H1 (cell line): Measurements from ENCODE around the gene KRT14. TPM values are rescaled to one million over a fixed set of nuclear protein-coding genes. Genes with fewer than 3 reads are reported as not detected.
"Not testable (repeated sequence)": the region's sequence is repeated elsewhere in the genome, so short reads cannot be mapped to it uniquely, and the experiment has no call there.

ENCODE experiments used
- CTCF ChIA-PET: fragments of 300-600 bp; sonication (Branson Sonifier 250); formaldehyde crosslinking; loops from one replicate; lab custom pipeline; 2021; ENCODE audit not compliant: partially characterized antibody; lab: Charles Lee
- POLR2A ChIA-PET: fragments of 300-600 bp; sonication (Branson Sonifier 250); formaldehyde crosslinking; loops from one replicate; lab custom pipeline; 2021; ENCODE audit warnings: inconsistent platforms; ENCODE audit not compliant: partially characterized antibody; lab: Charles Lee
- DNase-seq, 2 experiments: peaks; one replicate each; pipeline versions ENCODE4 v3.0.0 to v3.0.0-alpha.2; 2010 to 2022; ENCODE audit warnings: low spot score in 2 of 2, low read depth in 1 of 2, mixed read lengths in 1 of 2
- FAIRE-seq: peaks from 2 replicates; lab custom pipeline; 2011; peaks lifted over from hg19 to GRCh38; lab: Jason Lieb, UNC
- H2AFZ ChIP-seq: 2 replicates; pipeline ENCODE4 v1.8.1; 2012; ENCODE audit warnings: low read length, inconsistent platforms
- H2AK5ac ChIP-seq: 2 replicates; pipeline ENCODE4 v1.6.1; 2013; ENCODE audit warnings: low read depth, low read length
- H2BK120ac ChIP-seq: replicated peaks from 2 replicates; pipeline ENCODE3; 2013; ENCODE audit warnings: low read depth, low read length, inconsistent platforms
- H2BK12ac ChIP-seq: 2 replicates; pipeline ENCODE4 v1.6.1; 2013; ENCODE audit warnings: low read depth, low read length
- H2BK15ac ChIP-seq: 2 replicates; pipeline ENCODE4 v1.6.1; 2013; ENCODE audit warnings: low read length
- H2BK20ac ChIP-seq: 2 replicates; pipeline ENCODE4 v1.6.1; 2013; ENCODE audit warnings: low read length
- H2BK5ac ChIP-seq: 2 replicates; pipeline ENCODE4 v1.6.1; 2013; ENCODE audit warnings: low read depth, low read length
- H3K14ac ChIP-seq: 2 replicates; pipeline ENCODE4 v1.6.1; 2013; ENCODE audit warnings: inconsistent platforms; ENCODE audit not compliant: insufficient read length
- H3K18ac ChIP-seq: 2 replicates; pipeline ENCODE4 v1.6.1; 2013; ENCODE audit warnings: low read length; ENCODE audit errors: extremely low read depth
- H3K23ac ChIP-seq: 2 replicates; pipeline ENCODE4 v1.6.1; 2013; ENCODE audit warnings: inconsistent platforms; ENCODE audit not compliant: insufficient read length
- H3K23me2 ChIP-seq: 2 replicates; pipeline ENCODE4 v1.6.1; 2013; ENCODE audit warnings: low read depth, low read length
- H3K27ac ChIP-seq: 2 replicates; pipeline ENCODE4 v1.6.1; 2011; ENCODE audit warnings: low read depth, low read length, inconsistent platforms
- H3K27me3 ChIP-seq, 4 experiments: replicated peaks in 1 of 4; 1 replicate in 1 of 4; 2 replicates in 3 of 4; pipeline versions ENCODE4 v1.6.1 to v1.8.1; 2011 to 2013; ENCODE audit warnings: low read length in 3 of 4, mild to moderate bottlenecking in 3 of 4, inconsistent platforms in 2 of 4, mixed read lengths in 2 of 4, moderate library complexity in 1 of 4; ENCODE audit not compliant: control insufficient read depth in 3 of 4, insufficient read depth in 3 of 4; ENCODE audit errors: extremely low read depth in 1 of 4
- H3K36me3 ChIP-seq, 4 experiments: 2 replicates each; pipeline versions ENCODE4 v1.6.1 to v1.8.1; 2011 to 2013; ENCODE audit warnings: mild to moderate bottlenecking in 4 of 4, low read length in 3 of 4, moderate library complexity in 2 of 4, control low read depth in 1 of 4, inconsistent platforms in 1 of 4; ENCODE audit not compliant: insufficient read depth in 4 of 4, control insufficient read depth in 2 of 4
- H3K4ac ChIP-seq: replicated peaks from 2 replicates; pipeline ENCODE3; 2013; ENCODE audit warnings: low read length, low read depth, mixed read lengths, inconsistent platforms; ENCODE audit not compliant: insufficient read length
- H3K4me1 ChIP-seq, 4 experiments: replicated peaks in 1 of 4; 1 replicate in 1 of 4; 2 replicates in 3 of 4; pipeline versions ENCODE4 v1.6.1 to v1.8.1; 2011 to 2013; ENCODE audit warnings: low read length in 3 of 4, inconsistent platforms in 2 of 4, mixed read lengths in 1 of 4; ENCODE audit not compliant: insufficient read depth in 4 of 4, control insufficient read depth in 3 of 4
- H3K4me2 ChIP-seq, 2 experiments: 2 replicates each; pipeline versions ENCODE4 v1.6.1 to v1.8.1; 2011 to 2013; ENCODE audit warnings: low read depth in 2 of 2, low read length in 2 of 2, control low read depth in 1 of 2, inconsistent platforms in 1 of 2, mild to moderate bottlenecking in 1 of 2; ENCODE audit not compliant: insufficient read depth in 1 of 2
- H3K4me3 ChIP-seq, 4 experiments: fragments of 200-600, 300-600 bp in 1 of 4; sonication (generic), shearing (Covaris generic), sonication (Bioruptor Twin) in 1 of 4; 2 replicates each; pipeline versions ENCODE4 v1.5.1 to v1.8.1; 2011 to 2016; ENCODE audit warnings: low read length in 4 of 4, low read depth in 3 of 4, control low read depth in 2 of 4, inconsistent platforms in 2 of 4, mild to moderate bottlenecking in 2 of 4, mixed read lengths in 1 of 4, moderate library complexity in 1 of 4; ENCODE audit not compliant: insufficient read depth in 2 of 4; ENCODE audit errors: extremely low read depth in 1 of 4
- H3K56ac ChIP-seq: replicated peaks from 2 replicates; pipeline ENCODE3; 2013; ENCODE audit warnings: low read depth, mild to moderate bottlenecking, mixed read lengths, low read length, inconsistent platforms; ENCODE audit not compliant: insufficient read length
- H3K79me1 ChIP-seq: 2 replicates; pipeline ENCODE4 v1.6.1; 2013; ENCODE audit warnings: low read depth, low read length, control low read depth
- H3K79me2 ChIP-seq, 2 experiments: 2 replicates each; pipeline versions ENCODE4 v1.6.1 to v1.8.1; 2012 to 2013; ENCODE audit warnings: low read length in 2 of 2, mild to moderate bottlenecking in 2 of 2, inconsistent platforms in 1 of 2; ENCODE audit not compliant: insufficient read depth in 2 of 2, control insufficient read depth in 1 of 2
- H3K9ac ChIP-seq, 4 experiments: replicated peaks in 1 of 4; 1 replicate in 1 of 4; 2 replicates in 3 of 4; pipeline versions ENCODE4 v1.6.1 to v1.8.1; 2011 to 2013; ENCODE audit warnings: low read depth in 3 of 4, low read length in 3 of 4, control low read depth in 2 of 4, mild to moderate bottlenecking in 2 of 4, moderate library complexity in 2 of 4, inconsistent platforms in 1 of 4; ENCODE audit errors: extremely low read depth in 1 of 4
- H3K9me3 ChIP-seq, 2 experiments: 2 replicates each; pipeline versions ENCODE4 v1.6.1 to v1.8.1; 2012 to 2013; ENCODE audit warnings: mild to moderate bottlenecking in 2 of 2, moderate library complexity in 2 of 2, control low read depth in 1 of 2, inconsistent platforms in 1 of 2, low read depth in 1 of 2, low read length in 1 of 2, mixed read lengths in 1 of 2; ENCODE audit not compliant: insufficient read depth in 2 of 2
- H4K20me1 ChIP-seq, 2 experiments: replicated peaks in 1 of 2; 2 replicates each; pipeline versions ENCODE3 to v1.8.1; 2011 to 2013; ENCODE audit warnings: inconsistent platforms in 2 of 2, low read length in 2 of 2, mild to moderate bottlenecking in 1 of 2; ENCODE audit not compliant: insufficient read depth in 2 of 2, control insufficient read depth in 1 of 2
- H4K5ac ChIP-seq: 2 replicates; pipeline ENCODE4 v1.6.1; 2013; ENCODE audit warnings: low read length, low read depth, mixed read lengths, inconsistent platforms; ENCODE audit not compliant: insufficient read length
- H4K8ac ChIP-seq: 2 replicates; pipeline ENCODE4 v1.8.0; 2013; ENCODE audit warnings: mild to moderate bottlenecking, moderate library complexity, low read length, inconsistent platforms; ENCODE audit not compliant: insufficient read depth; ENCODE audit errors: extremely low read depth
- H4K91ac ChIP-seq: replicated peaks from 2 replicates; pipeline ENCODE3; 2013; ENCODE audit warnings: low read length, mixed read lengths, inconsistent platforms; ENCODE audit not compliant: insufficient read length
- WGBS, 2 experiments: shearing (Covaris generic) in 1 of 2; methylation state at CpG; one replicate each; pipeline versions ENCODE4 v1.1.6 to v1.1.7; 2013 to 2015; ENCODE audit warnings: low lambda C conversion rate in 2 of 2, mixed read lengths in 2 of 2, inconsistent platforms in 1 of 2, low coverage in 1 of 2, missing lambda C conversion rate in 1 of 2; ENCODE audit not compliant: insufficient replicate concordance in 2 of 2, insufficient coverage in 1 of 2, insufficient read length in 1 of 2; ENCODE audit errors: extremely low coverage in 1 of 2, missing lambda C conversion rate in 1 of 2; 5-methylcytosine and 5-hydroxymethylcytosine counted together
- polyA plus RNA-seq, 7 experiments: library from polyadenylated mRNA; depleted of rRNA in 3 of 7; stranded (reverse) in 5 of 7; unstranded in 2 of 7; fragments of >200 nt in 5 of 7; fragments of 200-250 nt in 2 of 7; gene quantifications; 1 replicate in 5 of 7; 2 replicates in 1 of 7; 4 replicates in 1 of 7; pipeline versions ENCODE4 v1.2.1 to v1.2.3, GENCODE V29; 2011 to 2013; ENCODE audit warnings: missing spikeins in 2 of 7, mixed read lengths in 2 of 7
- total RNA-seq: library from RNA; stranded (reverse); fragmentation: NEBNext Ultra II Directional; extraction: Animal tissue kit (Norgen Biotek cat#: 25700); gene quantifications from 2 replicates; pipeline ENCODE4 v1.2.1, GENCODE V29; 2021

The KRT14 gene
- total and polyA plus RNA-seq, 2 of the 8 experiments (the other 6 are each of a cell fraction or from before 2014, with no cell fraction given): 0.35 TPM; not detected in 1

DNA sequence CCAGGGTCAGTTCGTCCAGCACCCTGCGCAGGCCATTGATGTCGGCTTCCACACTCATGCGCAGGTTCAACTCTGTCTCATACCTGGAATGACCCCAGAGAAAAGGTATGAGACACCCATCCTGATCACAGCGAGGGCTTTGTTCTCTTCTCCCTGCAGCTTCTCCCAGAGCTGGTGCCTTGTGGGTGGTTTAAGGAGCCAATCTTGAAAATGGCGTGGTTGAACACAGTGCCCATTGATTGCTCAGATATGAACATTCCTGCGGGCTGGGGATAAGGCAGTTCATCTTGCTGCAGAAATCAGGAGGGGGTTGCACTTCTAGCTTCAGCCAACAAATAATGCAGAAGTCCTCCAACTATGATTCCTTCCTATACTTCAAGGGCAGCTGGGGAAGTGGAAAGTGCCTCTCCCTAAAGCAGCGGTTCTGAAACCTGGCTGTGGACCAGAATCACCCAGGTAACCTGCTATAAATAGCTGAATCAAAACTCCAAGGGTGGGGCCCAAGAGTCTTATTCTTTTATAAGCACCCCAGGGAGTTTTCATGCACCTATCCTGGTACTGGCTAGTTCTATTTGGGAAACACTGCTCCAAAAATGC, 2.3 kb downstream of the KRT14 start:
- not testable (repeated sequence) for H3K27me3 ChIP-seq, DNase-seq

More for the DNA sequence above, 2.3 kb downstream of the KRT14 start:
- H3K56ac ChIP-seq, H2AK5ac ChIP-seq, H3K14ac ChIP-seq, H3K79me1 ChIP-seq, H3K79me2 ChIP-seq, H2BK12ac ChIP-seq, H3K4ac ChIP-seq, H4K91ac ChIP-seq, H2AFZ ChIP-seq, H3K27ac ChIP-seq, H3K18ac ChIP-seq, H2BK5ac ChIP-seq, H3K36me3 ChIP-seq, H4K20me1 ChIP-seq, H3K4me3 ChIP-seq, POLR2A ChIA-PET, H3K9ac ChIP-seq, H2BK20ac ChIP-seq, H4K5ac ChIP-seq, H3K4me2 ChIP-seq, H2BK120ac ChIP-seq, H3K9me3 ChIP-seq, H3K23me2 ChIP-seq, H2BK15ac ChIP-seq, FAIRE-seq, H3K23ac ChIP-seq, H4K8ac ChIP-seq, H3K4me1 ChIP-seq: not testable (repeated sequence)
- WGBS, 2 experiments: 93% methylated on average over 8 of the region's 8 CpGs; no CpG with 5 or more reads in 1 of the 2 experiments
- CTCF ChIA-PET: interaction anchor here (0.6 to 5.4 kb wide), 10 partner anchors 9 to 98 kb away, joined by 3 to 46 read pairs (median 6); no protein-coding TSS in a partner anchor
